ENCODE data around the gene LARGE1.

The LARGE1 gene

GRCh38 chr22:33717694-33718396, 202.4 kb downstream of the LARGE1 start:
- DNase-seq: no peak

- DNase-seq: no peak
Measured at GRCh38 chr22:33715237-33715985, 204.9 kb downstream of the LARGE1 start.

GRCh38 chr22:33710326-33710725, 209.9 kb downstream of the LARGE1 start:
- no peak for DNase-seq

- DNase-seq: no peak
Measured at GRCh38 chr22:33707581-33707980, 212.7 kb downstream of the LARGE1 start.

GRCh38 chr22:33706100-33706499, 214.2 kb downstream of the LARGE1 start:
- DNase-seq: no peak

GRCh38 chr22:33699176-33699575, 221.1 kb downstream of the LARGE1 start:
- no peak for DNase-seq

GRCh38 chr22:33697640-33698039, 222.6 kb downstream of the LARGE1 start:
- DNase-seq: no peak

- DNase-seq: no peak
Measured at GRCh38 chr22:33691057-33691630, 229.1 kb downstream of the LARGE1 start.

GRCh38 chr22:33688903-33689302, 231.4 kb downstream of the LARGE1 start:
- no peak for DNase-seq

- no peak for DNase-seq
Measured at GRCh38 chr22:33687464-33687863, 232.8 kb downstream of the LARGE1 start.

GRCh38 chr22:33684087-33684486, 236.2 kb downstream of the LARGE1 start:
- no peak for DNase-seq

GRCh38 chr22:33682927-33683326, 237.3 kb downstream of the LARGE1 start:
- no peak for DNase-seq

GRCh38 chr22:33680632-33681031, 239.6 kb downstream of the LARGE1 start:
- no peak for DNase-seq

GRCh38 chr22:33678523-33678922, 241.8 kb downstream of the LARGE1 start:
- no peak for DNase-seq

GRCh38 chr22:33677536-33677935, 242.7 kb downstream of the LARGE1 start:
- DNase-seq: no peak

GRCh38 chr22:33674357-33674756, 245.9 kb downstream of the LARGE1 start:
- no peak for DNase-seq

- DNase-seq: no peak
Measured at GRCh38 chr22:33669746-33670145, 250.5 kb downstream of the LARGE1 start.

GRCh38 chr22:33666961-33667619, 253.2 kb downstream of the LARGE1 start:
- no peak for DNase-seq

GRCh38 chr22:33666279-33666960, 253.9 kb downstream of the LARGE1 start:
- DNase-seq: no peak

- no peak for DNase-seq
Measured at GRCh38 chr22:33659448-33659847, 260.8 kb downstream of the LARGE1 start.

GRCh38 chr22:33658775-33659174, 261.5 kb downstream of the LARGE1 start:
- no peak for DNase-seq

GRCh38 chr22:33657670-33658069, 262.6 kb downstream of the LARGE1 start:
- DNase-seq: no peak

Measured in effector CD4-positive, alpha-beta T cell (primary cell).